Measurements from ENCODE around the gene RNF7.

- TF ChIP-seq EZH2 (IDR thresholded peaks at IDR 0.05; ENCODE audit: insufficient read depth, poor library complexity, severe bottlenecking) (no peak), EZH2phosphoT487 (IDR thresholded peaks at IDR 0.05; ENCODE audit: insufficient read depth, low read depth) (no peak)
Measured at GRCh38 chr3:141728355-141728892, 9.7 kb upstream of the RNF7 start.
